Measurements from ENCODE around the gene ORC6. TPM values are rescaled to one million over a fixed set of nuclear protein-coding genes. Genes with fewer than 3 reads are reported as not detected.

The ORC6 gene, protein sequence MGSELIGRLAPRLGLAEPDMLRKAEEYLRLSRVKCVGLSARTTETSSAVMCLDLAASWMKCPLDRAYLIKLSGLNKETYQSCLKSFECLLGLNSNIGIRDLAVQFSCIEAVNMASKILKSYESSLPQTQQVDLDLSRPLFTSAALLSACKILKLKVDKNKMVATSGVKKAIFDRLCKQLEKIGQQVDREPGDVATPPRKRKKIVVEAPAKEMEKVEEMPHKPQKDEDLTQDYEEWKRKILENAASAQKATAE
- total RNA-seq (2021) = 86.2 and 95.1 TPM in 2 replicates
- Bru-seq, nascent RNA = percentile 98 among the genes with signal in this experiment
- percentile 99 among the genes with signal in this experiment for BruChase-seq, experiment 1, labeled RNA remaining after a 2-hour chase
- BruChase-seq, experiment 2, labeled RNA remaining after a 6-hour chase = percentile 96 among the genes with signal in this experiment
- long read RNA-seq, transcript ORC6-201 (7 exons, 1,628 nt) = major isoform, 103 of 132 reads
- long read RNA-seq, partial matches to known transcripts = 1 of 132 reads
- long read RNA-seq, other reads (novel, unspliced or antisense) = 24 of 132 reads

DNA sequence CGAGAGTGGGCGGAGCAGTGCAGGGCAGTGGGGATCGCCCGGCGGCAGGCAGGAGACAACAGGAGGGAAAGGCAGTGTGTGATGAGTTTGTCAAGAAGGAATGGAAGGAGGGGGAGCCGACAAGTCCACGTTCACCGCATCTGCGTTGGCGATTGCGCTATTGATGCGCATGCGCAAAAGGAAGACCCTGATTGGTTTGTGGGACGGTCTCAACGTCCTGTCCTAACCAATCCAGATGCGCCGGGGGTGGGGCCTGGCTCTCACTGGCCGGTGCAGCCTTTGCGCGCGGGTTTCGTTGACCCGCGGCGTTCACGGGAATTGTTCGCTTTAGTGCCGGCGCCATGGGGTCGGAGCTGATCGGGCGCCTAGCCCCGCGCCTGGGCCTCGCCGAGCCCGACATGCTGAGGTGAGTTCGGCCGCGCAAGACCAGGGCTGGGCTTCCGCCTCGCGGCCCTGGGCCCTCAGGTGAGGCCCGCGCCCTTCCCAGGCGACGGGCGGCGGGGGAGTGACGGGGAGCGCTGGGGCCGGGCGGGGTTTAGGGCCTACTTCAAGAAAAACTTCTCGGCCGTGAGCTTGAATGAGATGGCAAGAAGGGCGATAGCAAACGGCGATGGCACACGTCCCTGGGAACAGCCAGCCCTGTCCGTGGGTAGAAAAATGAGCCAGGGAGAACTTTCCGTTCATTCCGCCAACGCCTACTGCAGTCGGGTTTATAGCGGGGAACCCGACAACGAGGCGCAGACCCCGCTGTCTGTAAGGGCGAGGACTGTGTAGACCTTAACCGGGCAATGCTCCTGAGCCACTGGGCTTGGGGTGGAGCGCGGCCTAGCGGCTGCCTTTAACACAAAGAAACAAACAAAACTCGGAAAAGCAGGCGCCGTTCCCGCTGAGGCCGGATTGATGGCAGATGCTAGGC is at the start of gene ORC6:
ORC6 (plus strand) TSS at position 295 of the 916 bp plus-strand sequence; CDS start at position 342, 47 bp downstream.
- POLR2A ChIA-PET (ENCODE audit: low non-redundant PET) = interaction anchor here (0.6 kb wide), 2 partner anchors 388 to 729 kb away, joined by 3 read pairs; no protein-coding TSS in a partner anchor
- peak; percentile 98 for DNase-seq (ENCODE audit: low spot score)
- Histone ChIP-seq H3K27ac (ENCODE audit: low read depth, low read length, poor library complexity, severe bottlenecking) (peak within 1 kb of the TSS; percentile 94), H3K36me3 (ENCODE audit: insufficient read depth, low read length, poor library complexity, severe bottlenecking) (peaks cover 27% of the 10 kb centered on the region), H3K4me3 (ENCODE audit: low read depth, low read length, poor library complexity, severe bottlenecking) (peak within 1 kb of the TSS; percentile 84), H3K27me3 (replicated peaks; ENCODE audit: insufficient read depth, low read depth, low read length, poor library complexity) (no peaks in the 10 kb centered on the region), H3K9me3 (ENCODE audit: low read depth, low read length, poor library complexity, severe bottlenecking) (no peaks in the 10 kb centered on the region), H3K4me1 (ENCODE audit: insufficient read depth, low read length, poor library complexity, severe bottlenecking) (peaks cover 16% of the 10 kb centered on the region)
- no TSS peak for BruUV-seq (replicated peaks)
- TF ChIP-seq EZH2 (IDR thresholded peaks at IDR 0.05; ENCODE audit: borderline replicate concordance, low read depth, low read length, poor library complexity, severe bottlenecking) = no peak
- TF ChIP-seq, protein P1, sequence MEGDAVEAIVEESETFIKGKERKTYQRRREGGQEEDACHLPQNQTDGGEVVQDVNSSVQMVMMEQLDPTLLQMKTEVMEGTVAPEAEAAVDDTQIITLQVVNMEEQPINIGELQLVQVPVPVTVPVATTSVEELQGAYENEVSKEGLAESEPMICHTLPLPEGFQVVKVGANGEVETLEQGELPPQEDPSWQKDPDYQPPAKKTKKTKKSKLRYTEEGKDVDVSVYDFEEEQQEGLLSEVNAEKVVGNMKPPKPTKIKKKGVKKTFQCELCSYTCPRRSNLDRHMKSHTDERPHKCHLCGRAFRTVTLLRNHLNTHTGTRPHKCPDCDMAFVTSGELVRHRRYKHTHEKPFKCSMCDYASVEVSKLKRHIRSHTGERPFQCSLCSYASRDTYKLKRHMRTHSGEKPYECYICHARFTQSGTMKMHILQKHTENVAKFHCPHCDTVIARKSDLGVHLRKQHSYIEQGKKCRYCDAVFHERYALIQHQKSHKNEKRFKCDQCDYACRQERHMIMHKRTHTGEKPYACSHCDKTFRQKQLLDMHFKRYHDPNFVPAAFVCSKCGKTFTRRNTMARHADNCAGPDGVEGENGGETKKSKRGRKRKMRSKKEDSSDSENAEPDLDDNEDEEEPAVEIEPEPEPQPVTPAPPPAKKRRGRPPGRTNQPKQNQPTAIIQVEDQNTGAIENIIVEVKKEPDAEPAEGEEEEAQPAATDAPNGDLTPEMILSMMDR (conservative IDR thresholded peaks at IDR 0.05; ENCODE audit: low read depth, low read length) = peak; percentile 59
- CTCF ChIA-PET = interaction anchor here (0.6 to 1.0 kb wide), 2 partner anchors 12 to 111 kb away, joined by 4 to 5 read pairs; no protein-coding TSS in a partner anchor
- intact Hi-C loops (cut with micrococcal nuclease; ENCODE audit: unreplicated experiment) = loop anchor here (10.0 kb wide), 1 partner anchor 105 kb away; no protein-coding TSS in a partner anchor

DNA sequence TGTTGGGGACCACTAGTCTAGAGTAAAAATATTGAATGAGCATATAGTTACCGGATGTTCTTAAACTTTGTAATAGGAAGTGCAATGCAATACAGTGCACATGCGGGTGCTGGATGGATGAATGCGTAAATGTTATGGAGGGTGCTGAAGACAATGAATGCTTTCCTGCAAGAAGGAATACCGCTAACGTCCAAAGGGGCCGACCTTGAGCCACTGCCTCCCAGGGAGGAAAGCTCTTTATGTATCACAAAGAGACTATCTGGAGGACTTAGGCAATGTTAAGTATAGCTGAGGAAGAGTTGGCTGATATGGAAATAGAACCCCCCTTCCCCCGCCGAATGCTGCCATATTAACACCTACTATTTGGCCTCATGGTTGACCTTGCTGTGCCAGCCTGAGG is 40.8 kb upstream of the ORC6 start:
- Histone ChIP-seq H3K9me3 (ENCODE audit: low read depth, low read length, poor library complexity, severe bottlenecking) (no peaks in the 10 kb centered on the region), H3K4me1 (ENCODE audit: insufficient read depth, low read length, poor library complexity, severe bottlenecking) (no peaks in the 10 kb centered on the region), H3K36me3 (ENCODE audit: insufficient read depth, low read length, poor library complexity, severe bottlenecking) (no peaks in the 10 kb centered on the region), H3K27me3 (replicated peaks; ENCODE audit: insufficient read depth, low read depth, low read length, poor library complexity) (no peaks in the 10 kb centered on the region), H3K27ac (ENCODE audit: low read depth, low read length, poor library complexity, severe bottlenecking) (no peak overlapping the region), H3K4me3 (ENCODE audit: low read depth, low read length, poor library complexity, severe bottlenecking) (no peak overlapping the region)
- intact Hi-C loops (cut with micrococcal nuclease; ENCODE audit: unreplicated experiment) = no loop called here
- DNase-seq (ENCODE audit: low spot score) = no peak
- BruUV-seq (replicated peaks) = no TSS peak
- ChIA-PET POLR2A (ENCODE audit: low non-redundant PET) (no interaction called here), CTCF (no interaction called here)
- TF ChIP-seq, protein P1 (conservative IDR thresholded peaks at IDR 0.05; ENCODE audit: low read depth, low read length) = no peak
- no peak for TF ChIP-seq EZH2 (IDR thresholded peaks at IDR 0.05; ENCODE audit: borderline replicate concordance, low read depth, low read length, poor library complexity, severe bottlenecking)

DNA sequence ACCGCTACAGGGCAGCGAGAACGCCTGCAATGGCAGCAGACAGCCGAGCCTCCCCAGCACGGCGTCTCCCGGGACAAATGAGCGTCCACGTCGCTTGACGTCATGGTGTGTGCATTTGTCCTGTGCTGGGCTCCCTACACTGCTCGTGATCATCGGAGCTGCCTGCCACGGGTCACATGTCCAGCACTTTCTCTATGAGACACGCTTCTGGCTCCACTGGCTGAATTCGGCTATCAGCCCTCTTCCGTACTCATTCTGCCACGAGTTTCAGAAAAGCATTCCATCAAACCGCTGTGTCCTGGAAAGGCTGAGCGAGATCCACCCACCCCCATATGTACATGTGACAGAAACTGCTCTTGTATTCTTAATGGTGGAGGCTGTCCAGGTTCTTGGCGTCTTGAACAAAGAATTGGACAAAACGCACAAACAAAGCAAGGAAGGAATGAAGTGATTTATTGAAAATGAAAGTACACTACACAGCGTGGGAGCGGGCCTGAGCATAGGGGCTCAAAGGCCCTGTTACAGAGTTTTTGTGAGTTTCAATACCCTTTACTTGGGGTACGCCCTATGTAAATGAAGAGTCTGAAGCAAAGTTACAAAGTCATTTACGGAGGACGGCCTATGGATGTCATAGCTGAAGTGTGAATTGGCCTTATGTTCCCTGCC is 39.7 kb upstream of the ORC6 start:
- Histone ChIP-seq H3K4me1 (ENCODE audit: insufficient read depth, low read length, poor library complexity, severe bottlenecking) (no peaks in the 10 kb centered on the region), H3K9me3 (ENCODE audit: low read depth, low read length, poor library complexity, severe bottlenecking) (no peaks in the 10 kb centered on the region), H3K36me3 (ENCODE audit: insufficient read depth, low read length, poor library complexity, severe bottlenecking) (no peaks in the 10 kb centered on the region), H3K27me3 (replicated peaks; ENCODE audit: insufficient read depth, low read depth, low read length, poor library complexity) (no peaks in the 10 kb centered on the region), H3K27ac (ENCODE audit: low read depth, low read length, poor library complexity, severe bottlenecking) (no peak overlapping the region), H3K4me3 (ENCODE audit: low read depth, low read length, poor library complexity, severe bottlenecking) (no peak overlapping the region)
- no peak for TF ChIP-seq EZH2 (IDR thresholded peaks at IDR 0.05; ENCODE audit: borderline replicate concordance, low read depth, low read length, poor library complexity, severe bottlenecking)
- TF ChIP-seq, protein P1 (conservative IDR thresholded peaks at IDR 0.05; ENCODE audit: low read depth, low read length) = no peak
- BruUV-seq (replicated peaks) = no TSS peak
- intact Hi-C loops (cut with micrococcal nuclease; ENCODE audit: unreplicated experiment) = no loop called here
- CTCF ChIA-PET = no interaction called here
- POLR2A ChIA-PET (ENCODE audit: low non-redundant PET) = no interaction called here
- no peak for DNase-seq (ENCODE audit: low spot score)

All from A673 (cell line).